H1 (cell line): ENCODE measurements around the gene METTL6. TPM values are rescaled to one million over a fixed set of nuclear protein-coding genes. Genes with fewer than 3 reads are reported as not detected.

Experiments
- CTCF ChIA-PET: fragments of 300-600 bp; sonication (Branson Sonifier 250); formaldehyde crosslinking; loops from one replicate; lab custom pipeline; 2021; ENCODE audit not compliant: partially characterized antibody; lab: Charles Lee
- POLR2A ChIA-PET: fragments of 300-600 bp; sonication (Branson Sonifier 250); formaldehyde crosslinking; loops from one replicate; lab custom pipeline; 2021; ENCODE audit warnings: inconsistent platforms; ENCODE audit not compliant: partially characterized antibody; lab: Charles Lee
- DNase-seq, 2 experiments: peaks; one replicate each; pipeline versions ENCODE4 v3.0.0 to v3.0.0-alpha.2; 2010 to 2022; ENCODE audit warnings: low spot score in 2 of 2, low read depth in 1 of 2, mixed read lengths in 1 of 2
- FAIRE-seq: peaks from 2 replicates; lab custom pipeline; 2011; peaks lifted over from hg19 to GRCh38; lab: Jason Lieb, UNC
- H2AFZ ChIP-seq: 2 replicates; pipeline ENCODE4 v1.8.1; 2012; ENCODE audit warnings: low read length, inconsistent platforms
- H2AK5ac ChIP-seq: 2 replicates; pipeline ENCODE4 v1.6.1; 2013; ENCODE audit warnings: low read depth, low read length
- H2BK120ac ChIP-seq: replicated peaks from 2 replicates; pipeline ENCODE3; 2013; ENCODE audit warnings: low read depth, low read length, inconsistent platforms
- H2BK12ac ChIP-seq: 2 replicates; pipeline ENCODE4 v1.6.1; 2013; ENCODE audit warnings: low read depth, low read length
- H2BK15ac ChIP-seq: 2 replicates; pipeline ENCODE4 v1.6.1; 2013; ENCODE audit warnings: low read length
- H2BK20ac ChIP-seq: 2 replicates; pipeline ENCODE4 v1.6.1; 2013; ENCODE audit warnings: low read length
- H2BK5ac ChIP-seq: 2 replicates; pipeline ENCODE4 v1.6.1; 2013; ENCODE audit warnings: low read depth, low read length
- H3K14ac ChIP-seq: 2 replicates; pipeline ENCODE4 v1.6.1; 2013; ENCODE audit warnings: inconsistent platforms; ENCODE audit not compliant: insufficient read length
- H3K18ac ChIP-seq: 2 replicates; pipeline ENCODE4 v1.6.1; 2013; ENCODE audit warnings: low read length; ENCODE audit errors: extremely low read depth
- H3K23ac ChIP-seq: 2 replicates; pipeline ENCODE4 v1.6.1; 2013; ENCODE audit warnings: inconsistent platforms; ENCODE audit not compliant: insufficient read length
- H3K23me2 ChIP-seq: 2 replicates; pipeline ENCODE4 v1.6.1; 2013; ENCODE audit warnings: low read depth, low read length
- H3K27ac ChIP-seq: 2 replicates; pipeline ENCODE4 v1.6.1; 2011; ENCODE audit warnings: low read depth, low read length, inconsistent platforms
- H3K27me3 ChIP-seq, 4 experiments: replicated peaks in 1 of 4; 1 replicate in 1 of 4; 2 replicates in 3 of 4; pipeline versions ENCODE4 v1.6.1 to v1.8.1; 2011 to 2013; ENCODE audit warnings: low read length in 3 of 4, mild to moderate bottlenecking in 3 of 4, inconsistent platforms in 2 of 4, mixed read lengths in 2 of 4, moderate library complexity in 1 of 4; ENCODE audit not compliant: control insufficient read depth in 3 of 4, insufficient read depth in 3 of 4; ENCODE audit errors: extremely low read depth in 1 of 4
- H3K36me3 ChIP-seq, 4 experiments: 2 replicates each; pipeline versions ENCODE4 v1.6.1 to v1.8.1; 2011 to 2013; ENCODE audit warnings: mild to moderate bottlenecking in 4 of 4, low read length in 3 of 4, moderate library complexity in 2 of 4, control low read depth in 1 of 4, inconsistent platforms in 1 of 4; ENCODE audit not compliant: insufficient read depth in 4 of 4, control insufficient read depth in 2 of 4
- H3K4ac ChIP-seq: replicated peaks from 2 replicates; pipeline ENCODE3; 2013; ENCODE audit warnings: low read length, low read depth, mixed read lengths, inconsistent platforms; ENCODE audit not compliant: insufficient read length
- H3K4me1 ChIP-seq, 4 experiments: replicated peaks in 1 of 4; 1 replicate in 1 of 4; 2 replicates in 3 of 4; pipeline versions ENCODE4 v1.6.1 to v1.8.1; 2011 to 2013; ENCODE audit warnings: low read length in 3 of 4, inconsistent platforms in 2 of 4, mixed read lengths in 1 of 4; ENCODE audit not compliant: insufficient read depth in 4 of 4, control insufficient read depth in 3 of 4
- H3K4me2 ChIP-seq, 2 experiments: 2 replicates each; pipeline versions ENCODE4 v1.6.1 to v1.8.1; 2011 to 2013; ENCODE audit warnings: low read depth in 2 of 2, low read length in 2 of 2, control low read depth in 1 of 2, inconsistent platforms in 1 of 2, mild to moderate bottlenecking in 1 of 2; ENCODE audit not compliant: insufficient read depth in 1 of 2
- H3K4me3 ChIP-seq, 4 experiments: fragments of 200-600, 300-600 bp in 1 of 4; sonication (generic), shearing (Covaris generic), sonication (Bioruptor Twin) in 1 of 4; 2 replicates each; pipeline versions ENCODE4 v1.5.1 to v1.8.1; 2011 to 2016; ENCODE audit warnings: low read length in 4 of 4, low read depth in 3 of 4, control low read depth in 2 of 4, inconsistent platforms in 2 of 4, mild to moderate bottlenecking in 2 of 4, mixed read lengths in 1 of 4, moderate library complexity in 1 of 4; ENCODE audit not compliant: insufficient read depth in 2 of 4; ENCODE audit errors: extremely low read depth in 1 of 4
- H3K56ac ChIP-seq: replicated peaks from 2 replicates; pipeline ENCODE3; 2013; ENCODE audit warnings: low read depth, mild to moderate bottlenecking, mixed read lengths, low read length, inconsistent platforms; ENCODE audit not compliant: insufficient read length
- H3K79me1 ChIP-seq: 2 replicates; pipeline ENCODE4 v1.6.1; 2013; ENCODE audit warnings: low read depth, low read length, control low read depth
- H3K79me2 ChIP-seq, 2 experiments: 2 replicates each; pipeline versions ENCODE4 v1.6.1 to v1.8.1; 2012 to 2013; ENCODE audit warnings: low read length in 2 of 2, mild to moderate bottlenecking in 2 of 2, inconsistent platforms in 1 of 2; ENCODE audit not compliant: insufficient read depth in 2 of 2, control insufficient read depth in 1 of 2
- H3K9ac ChIP-seq, 4 experiments: replicated peaks in 1 of 4; 1 replicate in 1 of 4; 2 replicates in 3 of 4; pipeline versions ENCODE4 v1.6.1 to v1.8.1; 2011 to 2013; ENCODE audit warnings: low read depth in 3 of 4, low read length in 3 of 4, control low read depth in 2 of 4, mild to moderate bottlenecking in 2 of 4, moderate library complexity in 2 of 4, inconsistent platforms in 1 of 4; ENCODE audit errors: extremely low read depth in 1 of 4
- H3K9me3 ChIP-seq, 2 experiments: 2 replicates each; pipeline versions ENCODE4 v1.6.1 to v1.8.1; 2012 to 2013; ENCODE audit warnings: mild to moderate bottlenecking in 2 of 2, moderate library complexity in 2 of 2, control low read depth in 1 of 2, inconsistent platforms in 1 of 2, low read depth in 1 of 2, low read length in 1 of 2, mixed read lengths in 1 of 2; ENCODE audit not compliant: insufficient read depth in 2 of 2
- H4K20me1 ChIP-seq, 2 experiments: replicated peaks in 1 of 2; 2 replicates each; pipeline versions ENCODE3 to v1.8.1; 2011 to 2013; ENCODE audit warnings: inconsistent platforms in 2 of 2, low read length in 2 of 2, mild to moderate bottlenecking in 1 of 2; ENCODE audit not compliant: insufficient read depth in 2 of 2, control insufficient read depth in 1 of 2
- H4K5ac ChIP-seq: 2 replicates; pipeline ENCODE4 v1.6.1; 2013; ENCODE audit warnings: low read length, low read depth, mixed read lengths, inconsistent platforms; ENCODE audit not compliant: insufficient read length
- H4K8ac ChIP-seq: 2 replicates; pipeline ENCODE4 v1.8.0; 2013; ENCODE audit warnings: mild to moderate bottlenecking, moderate library complexity, low read length, inconsistent platforms; ENCODE audit not compliant: insufficient read depth; ENCODE audit errors: extremely low read depth
- H4K91ac ChIP-seq: replicated peaks from 2 replicates; pipeline ENCODE3; 2013; ENCODE audit warnings: low read length, mixed read lengths, inconsistent platforms; ENCODE audit not compliant: insufficient read length
- ASH2L ChIP-seq: fragments of 200-600, 300-600 bp; sonication (generic); IDR thresholded peaks from one replicate; pipeline ENCODE4 v1.7.1; 2017; ENCODE audit warnings: low read length
- CREB1 ChIP-seq: IDR thresholded peaks from 2 replicates; pipeline ENCODE4 v1.6.1; 2012; ENCODE audit warnings: inconsistent platforms
- E2F6 ChIP-seq: IDR thresholded peaks from 2 replicates; pipeline ENCODE4 v1.6.1; 2012; ENCODE audit warnings: inconsistent platforms
- KDM1A ChIP-seq: fragments of 200-600, 300-600 bp; sonication (generic); IDR thresholded peaks from 2 replicates; pipeline ENCODE4 v1.7.1; 2016; ENCODE audit warnings: mild to moderate bottlenecking, low read length, borderline replicate concordance
- NANOG ChIP-seq: IDR thresholded peaks from 2 replicates; pipeline ENCODE4 v1.6.1; 2011; ENCODE audit warnings: low read length, low read depth, mild to moderate bottlenecking, inconsistent platforms; ENCODE audit not compliant: insufficient read depth, poor library complexity, severe bottlenecking
- POLR2A ChIP-seq, 2 experiments: IDR thresholded peaks; 1 replicate in 1 of 2; 2 replicates in 1 of 2; pipeline ENCODE4 v1.6.1; 2011; ENCODE audit warnings: low read depth in 2 of 2, low read length in 2 of 2, mild to moderate bottlenecking in 2 of 2; ENCODE audit errors: control extremely low read depth in 1 of 2
- RAD21 ChIP-seq, 2 experiments: IDR thresholded peaks in 1 of 2; conservative IDR thresholded peaks in 1 of 2; 2 replicates each; pipeline ENCODE4 v1.6.1; 2011; ENCODE audit warnings: low read depth in 2 of 2, low read length in 2 of 2, improper control_type of control experiment in 1 of 2, inconsistent platforms in 1 of 2, mild to moderate bottlenecking in 1 of 2, moderate library complexity in 1 of 2
- TAF1 ChIP-seq: IDR thresholded peaks from 2 replicates; pipeline ENCODE4 v1.6.1; 2011; ENCODE audit warnings: mild to moderate bottlenecking, low read depth, low read length
- TEAD4 ChIP-seq: IDR thresholded peaks from 2 replicates; pipeline ENCODE4 v1.6.1; 2012; ENCODE audit warnings: low read depth, low read length, inconsistent platforms, mixed read lengths
- USF2 ChIP-seq: IDR thresholded peaks from 2 replicates; pipeline ENCODE4 v1.6.1; 2011; ENCODE audit warnings: low read length, improper control_type of control experiment
- WGBS, 2 experiments: shearing (Covaris generic) in 1 of 2; methylation state at CpG; one replicate each; pipeline versions ENCODE4 v1.1.6 to v1.1.7; 2013 to 2015; ENCODE audit warnings: low lambda C conversion rate in 2 of 2, mixed read lengths in 2 of 2, inconsistent platforms in 1 of 2, low coverage in 1 of 2, missing lambda C conversion rate in 1 of 2; ENCODE audit not compliant: insufficient replicate concordance in 2 of 2, insufficient coverage in 1 of 2, insufficient read length in 1 of 2; ENCODE audit errors: extremely low coverage in 1 of 2, missing lambda C conversion rate in 1 of 2; 5-methylcytosine and 5-hydroxymethylcytosine counted together
- polyA plus RNA-seq, 7 experiments: library from polyadenylated mRNA; depleted of rRNA in 3 of 7; stranded (reverse) in 5 of 7; unstranded in 2 of 7; fragments of >200 nt in 5 of 7; fragments of 200-250 nt in 2 of 7; gene quantifications; 1 replicate in 5 of 7; 2 replicates in 1 of 7; 4 replicates in 1 of 7; pipeline versions ENCODE4 v1.2.1 to v1.2.3, GENCODE V29; 2011 to 2013; ENCODE audit warnings: missing spikeins in 2 of 7, mixed read lengths in 2 of 7
- total RNA-seq: library from RNA; stranded (reverse); fragmentation: NEBNext Ultra II Directional; extraction: Animal tissue kit (Norgen Biotek cat#: 25700); gene quantifications from 2 replicates; pipeline ENCODE4 v1.2.1, GENCODE V29; 2021

METTL6 gene
- total and polyA plus RNA-seq, 2 of the 8 experiments (the other 6 are each of a cell fraction or from before 2014, with no cell fraction given): 18.4 to 20.0 TPM

- Histone ChIP-seq H2BK20ac (no peak overlapping the region), H3K27ac (peak overlapping the region; percentile 79), H3K4me1 (peaks cover 0 to 3% (median 0%) of the 10 kb centered on the region in 4 experiments; a peak in 3 of 7 replicates), H3K36me3 (no peaks in the 10 kb centered on the region), H3K4me3 (peak overlapping the region in 1 of 4 experiments; percentile 32; a peak in 2 of 8 replicates), H4K8ac (no peak overlapping the region; the same call in 1 of the 2 replicates), H3K4me2 (peak overlapping the region; percentile 9 to 60; a peak in 3 of 4 replicates), H2BK12ac (no peak overlapping the region), H3K56ac (no peak overlapping the region), H3K18ac (peak overlapping the region; percentile 19; the same call in 1 of the 2 replicates), H4K91ac (no peak overlapping the region), H2BK5ac (no peak overlapping the region), H2AFZ (peak overlapping the region; percentile 99), H3K4ac (no peak overlapping the region), H3K23me2 (no peaks in the 10 kb centered on the region), H3K79me1 (no peaks in the 10 kb centered on the region), H2BK15ac (no peak overlapping the region), H3K79me2 (no peaks in the 10 kb centered on the region), H3K9ac (no peak overlapping the region; a peak in 1 of 7 replicates), H3K9me3 (no peaks in the 10 kb centered on the region), H3K14ac (no peak overlapping the region), H2AK5ac (no peak overlapping the region), H4K5ac (peak overlapping the region; percentile 11), H3K27me3 (no peaks in the 10 kb centered on the region), H2BK120ac (no peak overlapping the region), H4K20me1 (no peaks in the 10 kb centered on the region), H3K23ac (no peak overlapping the region)
- POLR2A ChIA-PET: no interaction called here
- CTCF ChIA-PET: interaction anchor here (0.7 to 3.9 kb wide), 18 partner anchors 10 to 275 kb away, joined by 3 to 50 read pairs (median 4); no protein-coding TSS in a partner anchor
- DNase-seq: peak; percentile 66 to 91
- FAIRE-seq: peak; percentile 87
- WGBS, 2 experiments: 26% methylated on average over 16 of the region's 16 CpGs; no CpG with 5 or more reads in 1 of the 2 experiments
- TF ChIP-seq USF2: no peak
- peak; percentile 81 to 85 for TF ChIP-seq RAD21 (IDR thresholded peaks at IDR 0.05 in 1 of 2, conservative IDR thresholded peaks at IDR 0.05 in 1 of 2; ENCODE audit: low read depth in 2 of 2, low read length in 2 of 2)
- TF ChIP-seq POLR2A (IDR thresholded peaks at IDR 0.05; ENCODE audit: control extremely low read depth in 1 of 2, low read depth in 2 of 2, low read length in 2 of 2): no peak
- TF ChIP-seq NANOG: no peak
- no peak for TF ChIP-seq E2F6
- TF ChIP-seq CREB1: peak; percentile 91
- TF ChIP-seq TEAD4: no peak
- TF ChIP-seq TAF1: no peak
- peak; percentile 38 for TF ChIP-seq ASH2L
- peak; percentile 18; the same call in 1 of the 2 replicates for TF ChIP-seq KDM1A
Measured at GRCh38 chr3:15377961-15378791, 49.2 kb downstream of the METTL6 start.
